GM12891 (cell line): ENCODE data around the gene EIF2S3B.

Experiments used
- PAX5 ChIP-seq: IDR thresholded peaks from 2 replicates; pipeline ENCODE4 v1.6.1; 2011; ENCODE audit warnings: low read length, moderate library complexity, mild to moderate bottlenecking; ENCODE audit not compliant: insufficient read depth, severe bottlenecking
- POLR2A ChIP-seq: IDR thresholded peaks from 2 replicates; pipeline ENCODE4 v1.6.1; 2011; ENCODE audit warnings: low read depth, low read length, control low read depth
- POLR2AphosphoS5 ChIP-seq: IDR thresholded peaks from 2 replicates; pipeline ENCODE4 v1.6.1; 2011; ENCODE audit warnings: low read depth, low read length, control low read depth
- POU2F2 ChIP-seq: IDR thresholded peaks from 2 replicates; pipeline ENCODE4 v1.6.1; 2011; ENCODE audit warnings: low read depth, mild to moderate bottlenecking, control low read depth, low read length, moderate library complexity
- SPI1 ChIP-seq: IDR thresholded peaks from 2 replicates; pipeline ENCODE4 v1.6.1; 2011; ENCODE audit warnings: low read depth, low read length, control low read depth
- TAF1 ChIP-seq: IDR thresholded peaks from 2 replicates; pipeline ENCODE4 v1.6.1; 2011; ENCODE audit warnings: low read depth, low read length, control low read depth

DNA sequence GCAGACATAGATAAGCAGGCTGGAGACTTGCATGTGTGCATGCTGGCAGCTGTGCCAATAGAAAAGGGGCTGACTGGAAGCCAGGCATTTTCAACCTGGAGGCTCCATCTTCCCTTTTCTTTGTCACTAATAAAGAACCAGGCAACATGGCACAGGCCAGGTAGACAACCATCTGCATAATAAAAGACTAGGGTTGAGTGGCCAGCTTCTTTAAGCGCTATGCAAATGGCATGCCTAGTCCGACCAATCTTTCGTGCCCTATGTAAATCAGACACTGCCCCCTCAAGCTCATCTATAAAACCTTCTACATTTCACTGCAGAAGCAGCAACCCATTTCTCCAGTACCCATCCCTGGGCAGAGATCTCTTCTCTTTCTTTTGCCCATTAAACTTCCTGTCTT is 47.9 kb upstream of the EIF2S3B start:
- TF ChIP-seq POLR2A (no peak), POU2F2 (no peak), POLR2AphosphoS5 (no peak), TAF1 (no peak), SPI1 (no peak), PAX5 (no peak)
